Caco-2 (cell line): ENCODE measurements around the gene HOXA11. TPM values are rescaled to one million over a fixed set of nuclear protein-coding genes. Genes with fewer than 3 reads are reported as not detected.

Experiments used
- BruUV-seq: library from RNA; stranded (reverse); fragments of 400-500 nt; replicated peaks from 2 replicates; lab custom pipeline; 2021; lab: Mats Ljungman, UMichigan
- CTCF ChIA-PET: fragments of 300-600 bp; sonication (Branson Sonifier 250); formaldehyde crosslinking; loops from one replicate; lab custom pipeline; 2022; ENCODE audit warnings: antibody characterized with exemption; lab: Charles Lee
- POLR2A ChIA-PET: fragments of 300-600 bp; sonication (Branson Sonifier 250); formaldehyde crosslinking; loops from one replicate; lab custom pipeline; 2022; ENCODE audit warnings: antibody characterized with exemption; lab: Charles Lee
- DNase-seq, 2 experiments: peaks; one replicate each; pipeline versions ENCODE4 v3.0.0 to v3.0.0-alpha.2; 2020 to 2022
- H3K27me3 ChIP-seq: replicated peaks from 2 replicates; pipeline ENCODE4 v1.6.0; 2011; ENCODE audit warnings: low read length; ENCODE audit not compliant: control insufficient read depth, insufficient read depth
- H3K36me3 ChIP-seq: 2 replicates; pipeline ENCODE4 v1.5.1; 2011; ENCODE audit warnings: low read length; ENCODE audit not compliant: control insufficient read depth, insufficient read depth
- H3K4me1 ChIP-seq: fragments of 250-450 bp; sonication (Bioruptor Pico); 2 replicates; pipeline ENCODE4 v1.5.1; 2020; ENCODE audit warnings: mild to moderate bottlenecking
- H3K4me3 ChIP-seq: 2 replicates; pipeline ENCODE4 v1.5.1; 2011; ENCODE audit warnings: low read depth, mild to moderate bottlenecking, control low read depth, low read length
- H3K9me3 ChIP-seq: fragments of 250-450 bp; sonication (Bioruptor Pico); 2 replicates; pipeline ENCODE4 v1.5.1; 2020; ENCODE audit warnings: mild to moderate bottlenecking, moderate library complexity
- H3K27ac Mint-ChIP-seq: one replicate; pipeline ENCODE4 v1.8.0; 2022; ENCODE audit warnings: mixed read lengths; ENCODE audit not compliant: unreplicated experiment
- H3K27me3 Mint-ChIP-seq: one replicate; pipeline ENCODE4 v1.8.0; 2022; ENCODE audit warnings: mixed read lengths; ENCODE audit not compliant: insufficient read depth, unreplicated experiment
- H3K36me3 Mint-ChIP-seq: one replicate; pipeline ENCODE4 v1.8.0; 2022; ENCODE audit warnings: mild to moderate bottlenecking, mixed read lengths; ENCODE audit not compliant: insufficient read depth, unreplicated experiment
- H3K4me1 Mint-ChIP-seq: one replicate; pipeline ENCODE4 v1.8.0; 2022; ENCODE audit warnings: low read depth, mixed read lengths; ENCODE audit not compliant: unreplicated experiment
- H3K4me3 Mint-ChIP-seq: one replicate; pipeline ENCODE4 v1.8.0; 2022; ENCODE audit warnings: mild to moderate bottlenecking, moderate library complexity, mixed read lengths; ENCODE audit not compliant: unreplicated experiment
- H3K9me3 Mint-ChIP-seq: one replicate; pipeline ENCODE4 v1.8.0; 2022; ENCODE audit warnings: mixed read lengths; ENCODE audit not compliant: unreplicated experiment
- intact Hi-C: fragments of 100-400 bp; cut with micrococcal nuclease; formaldehyde crosslinking; loops from one replicate; pipeline ENCODE4 v1.10.0; 2022; ENCODE audit not compliant: unreplicated experiment
- total RNA-seq: library from RNA; stranded (reverse); gene quantifications from 2 replicates; pipeline ENCODE4 v1.2.3, GENCODE V29; 2022
- TF ChIP-seq, protein P1 (sequence below), 2 experiments: fragments of 200-600 bp in 1 of 2; IDR thresholded peaks; 1 replicate in 1 of 2; 2 replicates in 1 of 2; pipeline versions ENCODE4 v1.5.1 to v1.8.0; 2011 to 2022; ENCODE audit warnings: antibody characterized with exemption in 1 of 2, control low read depth in 1 of 2, inconsistent platforms in 1 of 2, low read depth in 1 of 2, low read length in 1 of 2, mild to moderate bottlenecking in 1 of 2, moderate library complexity in 1 of 2; ENCODE audit not compliant: insufficient read depth in 1 of 2, severe bottlenecking in 1 of 2, unreplicated experiment in 1 of 2

HOXA11 gene
- total RNA-seq, 1 experiment from 2014 or later, result 0.73 TPM

DNA sequence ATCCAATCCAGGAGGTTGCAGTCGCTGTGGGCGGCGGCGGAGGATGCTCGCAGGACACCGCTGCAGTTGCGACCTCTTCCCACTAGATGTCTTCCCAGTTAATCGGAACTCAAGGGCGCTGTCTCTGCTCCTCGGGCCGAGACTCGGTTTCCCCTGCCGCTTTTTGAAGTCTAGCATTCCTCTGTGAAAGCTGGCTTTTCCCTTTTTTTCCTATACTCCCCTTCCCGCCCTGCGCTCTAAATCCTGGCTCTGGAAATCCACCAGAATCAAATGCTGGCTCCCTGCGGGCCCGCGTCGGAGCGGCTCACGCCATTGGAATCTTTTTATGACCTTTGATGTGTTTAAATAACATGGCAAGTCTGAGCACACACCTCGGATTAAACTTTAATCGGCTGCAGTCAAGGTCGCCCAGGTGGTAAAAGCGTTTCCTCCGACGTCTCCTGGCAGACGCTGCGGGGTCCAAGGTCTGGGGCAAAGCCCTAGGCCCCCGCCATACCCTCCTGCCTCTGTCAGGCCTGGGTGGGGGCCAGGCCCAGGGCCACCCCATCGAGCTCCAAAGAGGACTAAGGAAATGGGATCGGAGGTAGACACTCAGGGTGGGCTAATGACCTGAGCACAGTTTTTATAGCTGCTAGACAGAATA lies 25.5 kb upstream of the HOXA11 start:
- TF ChIP-seq, protein P1, sequence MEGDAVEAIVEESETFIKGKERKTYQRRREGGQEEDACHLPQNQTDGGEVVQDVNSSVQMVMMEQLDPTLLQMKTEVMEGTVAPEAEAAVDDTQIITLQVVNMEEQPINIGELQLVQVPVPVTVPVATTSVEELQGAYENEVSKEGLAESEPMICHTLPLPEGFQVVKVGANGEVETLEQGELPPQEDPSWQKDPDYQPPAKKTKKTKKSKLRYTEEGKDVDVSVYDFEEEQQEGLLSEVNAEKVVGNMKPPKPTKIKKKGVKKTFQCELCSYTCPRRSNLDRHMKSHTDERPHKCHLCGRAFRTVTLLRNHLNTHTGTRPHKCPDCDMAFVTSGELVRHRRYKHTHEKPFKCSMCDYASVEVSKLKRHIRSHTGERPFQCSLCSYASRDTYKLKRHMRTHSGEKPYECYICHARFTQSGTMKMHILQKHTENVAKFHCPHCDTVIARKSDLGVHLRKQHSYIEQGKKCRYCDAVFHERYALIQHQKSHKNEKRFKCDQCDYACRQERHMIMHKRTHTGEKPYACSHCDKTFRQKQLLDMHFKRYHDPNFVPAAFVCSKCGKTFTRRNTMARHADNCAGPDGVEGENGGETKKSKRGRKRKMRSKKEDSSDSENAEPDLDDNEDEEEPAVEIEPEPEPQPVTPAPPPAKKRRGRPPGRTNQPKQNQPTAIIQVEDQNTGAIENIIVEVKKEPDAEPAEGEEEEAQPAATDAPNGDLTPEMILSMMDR (IDR thresholded peaks at IDR 0.05; ENCODE audit: insufficient read depth in 1 of 2, low read depth in 1 of 2, low read length in 1 of 2, severe bottlenecking in 1 of 2, unreplicated experiment in 1 of 2), result peak; percentile 72 to 80
- H3K27me3 Mint-ChIP-seq, result peaks cover 2% of the 10 kb centered on the region
- POLR2A ChIA-PET, result no interaction called here

DNA sequence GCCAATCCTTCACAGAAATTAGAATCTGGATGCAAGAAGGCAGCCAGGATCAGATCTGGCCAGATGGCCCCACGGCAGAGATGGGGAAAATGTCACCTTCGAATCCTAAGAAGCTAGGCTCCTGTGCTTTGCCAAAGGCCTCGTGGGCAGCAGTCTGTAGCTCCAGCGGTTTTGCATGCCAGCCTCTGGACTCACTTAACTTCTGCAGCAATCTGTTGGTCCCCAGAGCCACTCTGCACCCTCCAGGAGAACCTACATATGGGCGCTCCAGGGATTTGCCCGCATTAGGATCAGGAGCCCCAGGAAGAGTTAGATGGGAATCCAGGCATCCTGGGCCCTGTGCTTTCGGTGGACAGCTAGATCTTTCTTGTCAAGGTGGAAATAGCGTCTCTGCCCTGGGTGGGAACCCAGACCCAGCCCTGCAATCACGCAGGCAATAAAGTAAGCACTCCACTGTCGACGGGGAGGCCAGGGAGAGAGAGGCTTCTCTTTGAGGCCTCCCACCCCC lies 25.0 kb upstream of the HOXA11 start:
- Mint-ChIP-seq H3K9me3 (no peaks in the 10 kb centered on the region), H3K27me3 (peaks cover 2% of the 10 kb centered on the region), H3K4me1 (peaks cover 30% of the 10 kb centered on the region), H3K4me3 (peak overlapping the region; percentile 81), H3K36me3 (no peaks in the 10 kb centered on the region), H3K27ac (peak overlapping the region; percentile 77)
- Histone ChIP-seq H3K36me3 (no peaks in the 10 kb centered on the region), H3K4me3 (no peak overlapping the region; the same call in 1 of the 2 replicates), H3K9me3 (no peaks in the 10 kb centered on the region), H3K4me1 (peaks cover 22% of the 10 kb centered on the region), H3K27me3 (no peaks in the 10 kb centered on the region)
- CTCF ChIA-PET, result interaction anchor here (0.7 to 1.0 kb wide), 3 partner anchors 10 to 267 kb away, joined by 3 to 4 read pairs (median 4); partner anchors contain the start of gene HOXA13
- intact Hi-C loops, result loop anchor here (1.0 kb wide), 1 partner anchor 366 kb away; no protein-coding TSS in a partner anchor
- no peak for DNase-seq
- BruUV-seq, result no TSS peak
- TF ChIP-seq, protein P1 (IDR thresholded peaks at IDR 0.05; ENCODE audit: insufficient read depth in 1 of 2, low read depth in 1 of 2, low read length in 1 of 2, severe bottlenecking in 1 of 2, unreplicated experiment in 1 of 2), result no peak
- POLR2A ChIA-PET, result no interaction called here

More for the DNA sequence above, 25.5 kb upstream of the HOXA11 start:
- BruUV-seq, result no TSS peak
- Mint-ChIP-seq H3K36me3 (no peaks in the 10 kb centered on the region), H3K4me3 (peak overlapping the region; percentile 81), H3K27ac (peak overlapping the region; percentile 77), H3K9me3 (no peaks in the 10 kb centered on the region), H3K4me1 (peaks cover 30% of the 10 kb centered on the region)
- H3K4me1 ChIP-seq, result peaks cover 22% of the 10 kb centered on the region
- H3K36me3 ChIP-seq, result no peaks in the 10 kb centered on the region
- intact Hi-C loops, result loop anchor here (1.0 kb wide), 1 partner anchor 366 kb away; no protein-coding TSS in a partner anchor
- CTCF ChIA-PET, result interaction anchor here (0.8 to 1.0 kb wide), 3 partner anchors 11 to 364 kb away, joined by 3 to 4 read pairs (median 3); partner anchors contain the start of gene HOXA13
- H3K9me3 ChIP-seq, result no peaks in the 10 kb centered on the region
- no peaks in the 10 kb centered on the region for H3K27me3 ChIP-seq
- H3K4me3 ChIP-seq, result peak overlapping the region; percentile 30
- peak; percentile 74 for DNase-seq

DNA sequence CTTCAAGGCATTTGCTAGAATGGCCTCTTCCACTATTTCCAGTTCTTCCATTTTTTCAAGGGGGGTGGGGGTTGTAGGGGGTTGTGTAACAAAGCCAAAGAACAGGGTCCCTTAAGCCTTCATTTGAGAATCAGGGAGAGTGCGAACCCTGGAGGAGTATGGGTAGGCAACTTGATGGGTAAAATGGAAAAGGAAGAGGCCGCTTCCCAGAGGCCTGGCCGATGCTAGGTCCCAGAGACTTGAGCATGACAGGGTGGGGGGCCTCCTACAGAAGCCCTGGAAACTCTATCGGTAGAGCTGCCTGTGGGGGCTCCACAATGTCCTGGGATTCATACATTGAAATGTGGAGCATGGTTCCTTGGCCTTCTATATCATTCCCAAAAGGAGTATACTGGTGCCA lies 24.0 kb upstream of the HOXA11 start:
- Histone ChIP-seq H3K4me1 (peaks cover 22% of the 10 kb centered on the region), H3K27me3 (no peaks in the 10 kb centered on the region), H3K9me3 (no peaks in the 10 kb centered on the region), H3K36me3 (no peaks in the 10 kb centered on the region), H3K4me3 (no peak overlapping the region)
- intact Hi-C loops, result no loop called here
- Mint-ChIP-seq H3K27me3 (peaks cover 4% of the 10 kb centered on the region), H3K4me1 (peaks cover 30% of the 10 kb centered on the region), H3K4me3 (no peak overlapping the region), H3K9me3 (no peaks in the 10 kb centered on the region), H3K27ac (no peak overlapping the region), H3K36me3 (no peaks in the 10 kb centered on the region)
- no TSS peak for BruUV-seq
- DNase-seq, result no peak
- TF ChIP-seq, protein P1 (IDR thresholded peaks at IDR 0.05; ENCODE audit: insufficient read depth in 1 of 2, low read depth in 1 of 2, low read length in 1 of 2, severe bottlenecking in 1 of 2, unreplicated experiment in 1 of 2), result no peak
- ChIA-PET POLR2A (no interaction called here), CTCF (interaction anchor here (0.6 to 1.0 kb wide), 3 partner anchors 13 to 1346 kb away, joined by 3 to 6 read pairs (median 3); no protein-coding TSS in a partner anchor)
